Right atrium auricular region (tissue), 2 donors: ENCODE measurements around the gene PACC1. TPM values are rescaled to one million over a fixed set of nuclear protein-coding genes. Genes with fewer than 3 reads are reported as not detected.

Experiments used
- DNase-seq: peaks from one replicate; pipeline ENCODE4 v3.0.0-alpha.2; 2019; ENCODE audit warnings: low spot score
- H3K27ac ChIP-seq, 2 donors: fragments of 200-600 bp; sonication (generic); 1 replicate in 1 of 2; 2 replicates in 1 of 2; pipeline ENCODE4 v1.5.1; 2016 to 2019
- H3K27me3 ChIP-seq, 2 donors: fragments of 200-600 bp; sonication (generic); one replicate each; pipeline versions ENCODE4 v1.5.1 to v1.6.0; 2017 to 2019
- H3K36me3 ChIP-seq: fragments of 200-600 bp; sonication (generic); one replicate; pipeline ENCODE4 v1.5.1; 2016
- H3K4me1 ChIP-seq, 2 donors: fragments of 200-600 bp; sonication (generic); one replicate each; pipeline versions ENCODE4 v1.5.1 to v1.6.0; 2017 to 2019
- H3K4me3 ChIP-seq, 2 donors: fragments of 200-600 bp; sonication (generic); 1 replicate in 1 of 2; 2 replicates in 1 of 2; pipeline ENCODE4 v1.5.1; 2017 to 2019; ENCODE audit warnings: mild to moderate bottlenecking in 1 of 2, moderate library complexity in 1 of 2
- H3K9me3 ChIP-seq, 2 donors: fragments of 200-600 bp; sonication (generic); one replicate each; pipeline ENCODE4 v1.5.1; 2019
- CTCF ChIP-seq, 2 donors: fragments of 200-600 bp; sonication (generic); IDR thresholded peaks; one replicate each; pipeline ENCODE4 v1.5.1; 2019; ENCODE audit warnings: antibody characterized with exemption in 2 of 2
- total RNA-seq, 2 donors: library from RNA; depleted of rRNA; stranded (reverse); fragments of >200 nt; gene quantifications; one replicate each; pipeline ENCODE4 v1.1.0, GENCODE V29; 2016

The PACC1 gene
- total RNA-seq, 2 donors from 2014 or later = 2.2 to 3.6 TPM

GRCh38 chr1:212453156-212453857 lies 38.6 kb upstream of the PACC1 start:
- Histone ChIP-seq H3K4me1 (peaks cover 0 to 41% of the 10 kb centered on the region in 2 donors), H3K36me3 (no peaks in the 10 kb centered on the region), H3K4me3 (no peak overlapping the region), H3K27ac (peak overlapping the region; percentile 58 to 71), H3K27me3 (no peaks in the 10 kb centered on the region), H3K9me3 (no peaks in the 10 kb centered on the region)
- DNase-seq = no peak
- TF ChIP-seq CTCF (IDR thresholded peaks at IDR 0.05) = no peak

- DNase-seq = peak; percentile 77
- H3K4me3 ChIP-seq = no peak overlapping the region
- no peak for TF ChIP-seq CTCF (IDR thresholded peaks at IDR 0.05)
- peak overlapping the region; percentile 58 to 71 for H3K27ac ChIP-seq
- H3K4me1 ChIP-seq = peaks cover 0 to 41% of the 10 kb centered on the region in 2 donors
- no peaks in the 10 kb centered on the region for H3K9me3 ChIP-seq
- H3K27me3 ChIP-seq = no peaks in the 10 kb centered on the region
- no peaks in the 10 kb centered on the region for H3K36me3 ChIP-seq
Measured at GRCh38 chr1:212452323-212453155, 37.9 kb upstream of the PACC1 start.

- H3K27ac ChIP-seq = no peak overlapping the region
- peaks cover 0 to 39% of the 10 kb centered on the region in 2 donors for H3K4me1 ChIP-seq
Measured at GRCh38 chr1:212451416-212452322, 37.0 kb upstream of the PACC1 start.

GRCh38 chr1:212450331-212450881 lies 35.7 kb upstream of the PACC1 start:
- Histone ChIP-seq H3K27ac (peak overlapping the region in 1 of 2 donors; percentile 23), H3K9me3 (no peaks in the 10 kb centered on the region), H3K4me3 (no peak overlapping the region), H3K4me1 (peaks cover 0 to 27% of the 10 kb centered on the region in 2 donors), H3K27me3 (no peaks in the 10 kb centered on the region), H3K36me3 (peaks cover 10% of the 10 kb centered on the region)
- TF ChIP-seq CTCF (IDR thresholded peaks at IDR 0.05) = no peak
- DNase-seq = no peak

More at GRCh38 chr1:212451416-212452322, 37.0 kb upstream of the PACC1 start:
- Histone ChIP-seq H3K4me3 (no peak overlapping the region), H3K9me3 (no peaks in the 10 kb centered on the region), H3K36me3 (no peaks in the 10 kb centered on the region), H3K27me3 (no peaks in the 10 kb centered on the region)
- DNase-seq = no peak
- no peak for TF ChIP-seq CTCF (IDR thresholded peaks at IDR 0.05)

GRCh38 chr1:212447478-212447877 lies 32.8 kb upstream of the PACC1 start:
- no peaks in the 10 kb centered on the region for H3K27me3 ChIP-seq
- H3K27ac ChIP-seq = no peak overlapping the region
- H3K36me3 ChIP-seq = peaks cover 20% of the 10 kb centered on the region
- no peaks in the 10 kb centered on the region for H3K9me3 ChIP-seq
- TF ChIP-seq CTCF (IDR thresholded peaks at IDR 0.05) = no peak
- H3K4me3 ChIP-seq = no peak overlapping the region
- H3K4me1 ChIP-seq = peaks cover 0 to 13% of the 10 kb centered on the region in 2 donors
- no peak for DNase-seq
